Neural cell (in vitro differentiated cells): Measurements from ENCODE around the gene CLEC5A. TPM values are rescaled to one million over a fixed set of nuclear protein-coding genes. Genes with fewer than 3 reads are reported as not detected.

Experiments
- H2AFZ ChIP-seq: fragments of 200-600, 300-800 bp; sonication (generic), shearing (Covaris generic); 2 replicates; pipeline ENCODE4 v1.6.0; 2014; ENCODE audit warnings: low read depth, mild to moderate bottlenecking, antibody characterized with exemption, low read length, moderate library complexity
- H3F3A ChIP-seq: fragments of 200-600 bp; shearing (Covaris generic); 2 replicates; pipeline ENCODE4 v1.6.1; 2016; ENCODE audit warnings: mild to moderate bottlenecking, moderate library complexity, mixed read lengths, antibody characterized with exemption, low read length; ENCODE audit not compliant: insufficient read depth, poor library complexity, severe bottlenecking
- H3K27ac ChIP-seq: fragments of 200-600, 300-800 bp; sonication (generic), shearing (Covaris generic); 2 replicates; pipeline ENCODE4 v1.5.1; 2014; ENCODE audit warnings: mild to moderate bottlenecking, low read length, moderate library complexity
- H3K27me3 ChIP-seq: fragments of 300-800, 200-600 bp; sonication (generic), shearing (Covaris generic); 2 replicates; pipeline ENCODE4 v1.6.0; 2014; ENCODE audit warnings: mild to moderate bottlenecking, low read depth, low read length, moderate library complexity; ENCODE audit not compliant: insufficient read depth
- H3K36me3 ChIP-seq: fragments of 300-800, 200-600 bp; sonication (generic), shearing (Covaris generic); 2 replicates; pipeline ENCODE4 v1.5.1; 2014; ENCODE audit warnings: mild to moderate bottlenecking, antibody characterized with exemption, low read length, moderate library complexity; ENCODE audit not compliant: insufficient read depth
- H3K4me2 ChIP-seq: fragments of 300-800, 200-600 bp; sonication (generic), shearing (Covaris generic); 2 replicates; pipeline ENCODE4 v1.6.0; 2014; ENCODE audit warnings: mild to moderate bottlenecking, low read length
- H3K4me3 ChIP-seq: fragments of 300-800, 200-600 bp; sonication (generic), shearing (Covaris generic); 2 replicates; pipeline ENCODE4 v1.5.1; 2014; ENCODE audit warnings: mild to moderate bottlenecking, low read length, moderate library complexity
- H3K79me2 ChIP-seq: fragments of 200-600 bp; shearing (Covaris generic); replicated peaks from 2 replicates; pipeline ENCODE4 v1.6.0; 2014; ENCODE audit warnings: mild to moderate bottlenecking, low read length, moderate library complexity; ENCODE audit not compliant: insufficient read depth
- H3K9ac ChIP-seq: fragments of 300-800, 200-600 bp; sonication (generic), shearing (Covaris generic); 2 replicates; pipeline ENCODE4 v1.6.1; 2016; ENCODE audit warnings: mild to moderate bottlenecking, low read length, mixed read lengths
- H3K9me2 ChIP-seq: fragments of 200-600 bp; shearing (Covaris generic); 2 replicates; pipeline ENCODE4 v1.6.1; 2016; ENCODE audit warnings: mild to moderate bottlenecking, low read length, mixed read lengths; ENCODE audit not compliant: insufficient read depth
- H3K9me3 ChIP-seq: fragments of 200-600, 300-800 bp; sonication (generic), shearing (Covaris generic); 2 replicates; pipeline ENCODE4 v1.6.1; 2016; ENCODE audit warnings: mild to moderate bottlenecking, mixed run types, low read length, moderate library complexity, mixed read lengths
- H4K20me1 ChIP-seq: fragments of 200-600 bp; shearing (Covaris generic); 2 replicates; pipeline ENCODE4 v1.6.1; 2016; ENCODE audit warnings: mild to moderate bottlenecking, mixed run types; ENCODE audit not compliant: insufficient read depth
- CTCF ChIP-seq: fragments of 450-650 bp; IDR thresholded peaks from 2 replicates; pipeline ENCODE4 v1.5.1; 2014; ENCODE audit warnings: antibody characterized with exemption, mild to moderate bottlenecking, moderate library complexity; ENCODE audit not compliant: poor library complexity, severe bottlenecking
- EP300 ChIP-seq: fragments of 450-650 bp; conservative IDR thresholded peaks from 2 replicates; pipeline ENCODE4 v1.6.1; 2014; ENCODE audit warnings: antibody characterized with exemption, mild to moderate bottlenecking, moderate library complexity; ENCODE audit not compliant: poor library complexity, severe bottlenecking
- EZH2 ChIP-seq: fragments of 200-600, 300-800 bp; shearing (Covaris generic), sonication (generic); IDR thresholded peaks from 2 replicates; pipeline ENCODE4 v1.6.1; 2014; ENCODE audit warnings: antibody characterized with exemption, low read length, borderline replicate concordance, mild to moderate bottlenecking; ENCODE audit not compliant: insufficient read depth, poor library complexity, severe bottlenecking
- MXI1 ChIP-seq: fragments of 450-650 bp; conservative IDR thresholded peaks from 2 replicates; pipeline ENCODE4 v1.6.1; 2014; ENCODE audit warnings: antibody characterized with exemption, mild to moderate bottlenecking; ENCODE audit not compliant: poor library complexity, severe bottlenecking
- POLR2AphosphoS5 ChIP-seq: IDR thresholded peaks from 2 replicates; pipeline ENCODE4 v1.6.1; 2012
- RAD21 ChIP-seq: fragments of 450-650 bp; conservative IDR thresholded peaks from 2 replicates; pipeline ENCODE4 v1.6.1; 2014; ENCODE audit warnings: antibody characterized with exemption, mild to moderate bottlenecking, moderate library complexity
- REST ChIP-seq: IDR thresholded peaks from 2 replicates; pipeline ENCODE4 v1.6.1; 2012; ENCODE audit warnings: borderline replicate concordance
- SMC3 ChIP-seq: fragments of 450-650 bp; conservative IDR thresholded peaks from 2 replicates; pipeline ENCODE4 v1.6.1; 2014; ENCODE audit warnings: antibody characterized with exemption, mild to moderate bottlenecking, moderate library complexity; ENCODE audit not compliant: poor library complexity
- TAF1 ChIP-seq: IDR thresholded peaks from 2 replicates; pipeline ENCODE4 v1.6.1; 2012; ENCODE audit warnings: low read depth
- polyA plus RNA-seq: library from polyadenylated mRNA; depleted of rRNA; stranded (reverse); fragments of >200 nt; gene quantifications from 2 replicates; pipeline ENCODE4 v1.2.3, GENCODE V29; 2014

CLEC5A gene
- polyA plus RNA-seq, 1 donor from 2014 or later, result not detected

DNA sequence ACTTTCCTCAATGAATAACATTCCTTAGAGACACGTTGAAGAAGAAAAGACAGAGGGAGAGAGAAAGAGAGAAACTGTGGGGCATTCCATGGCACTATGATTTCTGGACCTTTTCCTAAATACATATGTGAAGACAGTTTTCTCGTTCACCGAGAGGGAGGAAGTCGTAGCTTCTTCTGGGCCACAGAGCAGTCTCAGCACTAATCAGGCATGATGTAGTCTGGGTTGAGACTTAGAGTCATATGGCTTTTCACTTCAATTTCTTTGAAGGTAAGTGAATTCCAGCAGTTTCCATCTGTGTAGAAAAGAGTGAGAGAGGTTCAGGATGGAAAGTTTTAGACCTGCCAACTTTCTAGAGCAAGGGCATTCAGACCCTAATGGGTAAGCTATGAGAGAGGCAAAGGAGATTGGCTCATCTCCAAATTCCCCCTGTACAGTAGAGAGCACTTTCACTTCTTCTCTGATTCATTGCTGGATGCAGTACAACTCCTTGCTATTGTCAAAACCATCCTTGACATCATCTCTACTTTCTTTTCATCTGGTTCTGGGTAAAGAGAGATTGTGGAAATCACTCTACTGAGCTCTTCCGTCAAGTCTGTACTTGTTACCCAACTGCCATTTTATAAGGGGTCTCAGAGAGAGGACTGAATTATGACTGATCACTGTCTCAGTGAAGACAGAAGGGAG, 62.1 kb downstream of the CLEC5A start:
- Histone ChIP-seq H4K20me1 (no peaks in the 10 kb centered on the region), H3K79me2 (no peaks in the 10 kb centered on the region), H3K27me3 (no peaks in the 10 kb centered on the region), H3K9me2 (no peaks in the 10 kb centered on the region), H3K9me3 (no peaks in the 10 kb centered on the region), H3K4me2 (no peak overlapping the region), H2AFZ (no peak overlapping the region), H3K9ac (no peak overlapping the region), H3K4me3 (no peak overlapping the region), H3K27ac (no peak overlapping the region), H3K36me3 (no peaks in the 10 kb centered on the region), H3F3A (no peaks in the 10 kb centered on the region)
- TF ChIP-seq EP300 (no peak), POLR2AphosphoS5 (no peak), REST (no peak), TAF1 (no peak), MXI1 (no peak)

- no peak overlapping the region for H3K27ac ChIP-seq
- TF ChIP-seq POLR2AphosphoS5, result no peak
- no peak for TF ChIP-seq MXI1
- no peak for TF ChIP-seq TAF1
- TF ChIP-seq CTCF, result no peak
- no peak for TF ChIP-seq EZH2
- no peak for TF ChIP-seq RAD21
- no peak for TF ChIP-seq REST
- no peak for TF ChIP-seq SMC3
- TF ChIP-seq EP300, result no peak
- H3K4me2 ChIP-seq, result no peak overlapping the region
- H2AFZ ChIP-seq, result no peak overlapping the region
- H3K27me3 ChIP-seq, result no peaks in the 10 kb centered on the region
- no peaks in the 10 kb centered on the region for H3K36me3 ChIP-seq
- H3K4me3 ChIP-seq, result no peak overlapping the region
- H3K9ac ChIP-seq, result no peak overlapping the region
- H3F3A ChIP-seq, result no peaks in the 10 kb centered on the region
- H3K9me2 ChIP-seq, result no peaks in the 10 kb centered on the region
- no peaks in the 10 kb centered on the region for H3K9me3 ChIP-seq
- H3K79me2 ChIP-seq, result no peaks in the 10 kb centered on the region
- H4K20me1 ChIP-seq, result no peaks in the 10 kb centered on the region
These were observed 65.8 kb downstream of the CLEC5A start for GRCh38 chr7:141880960-141881359.
